ENCODE measurements around the gene RSRC1.
"Not testable (repeated sequence)": the region's sequence is repeated elsewhere in the genome, so short reads cannot be mapped to it uniquely, and the experiment has no call there.

RSRC1 gene

DNA sequence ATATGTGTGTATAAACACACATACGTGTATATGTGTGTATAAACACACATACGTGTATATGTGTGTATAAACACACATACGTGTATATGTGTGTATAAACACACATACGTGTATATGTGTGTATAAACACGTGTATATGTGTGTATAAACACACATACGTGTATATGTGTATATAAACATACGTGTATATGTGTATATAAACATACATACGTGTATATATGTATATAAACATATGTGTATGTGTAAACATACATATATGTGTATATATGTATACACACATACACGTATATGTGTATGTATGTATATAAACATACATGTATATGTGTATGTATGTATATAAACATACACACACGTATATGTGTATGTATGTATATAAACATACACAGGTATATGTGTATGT lies 119.1 kb downstream of the RSRC1 start:
- DNase-seq (ENCODE audit: low read depth): not testable (repeated sequence)

GRCh38 chr3:158233791-158234190 lies 123.9 kb downstream of the RSRC1 start:
- no peak for DNase-seq (ENCODE audit: low read depth)

- no peak for DNase-seq (ENCODE audit: low read depth)
Measured at GRCh38 chr3:158244274-158244673, 134.4 kb downstream of the RSRC1 start.

DNA sequence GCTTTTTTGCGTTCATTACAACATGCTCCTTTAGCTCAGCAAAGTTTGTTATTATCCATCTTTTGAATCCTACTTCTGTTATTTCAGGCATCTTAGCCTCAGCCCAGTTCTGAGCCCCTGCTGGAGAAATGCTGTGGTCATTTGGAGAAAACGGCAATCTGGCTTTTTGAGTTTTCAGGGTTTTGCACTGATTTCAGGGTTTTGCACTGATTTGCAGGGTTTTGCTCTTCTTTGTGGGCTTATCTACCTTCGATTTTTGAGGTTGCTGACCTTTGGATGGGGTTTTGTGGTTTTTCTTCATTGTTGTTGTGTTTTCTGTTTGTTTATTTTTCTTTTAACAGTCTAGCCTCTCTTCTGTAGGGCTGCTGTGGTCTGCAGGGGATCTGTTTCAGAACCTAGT lies 137.4 kb downstream of the RSRC1 start:
- no peak for DNase-seq (ENCODE audit: low read depth)

DNA sequence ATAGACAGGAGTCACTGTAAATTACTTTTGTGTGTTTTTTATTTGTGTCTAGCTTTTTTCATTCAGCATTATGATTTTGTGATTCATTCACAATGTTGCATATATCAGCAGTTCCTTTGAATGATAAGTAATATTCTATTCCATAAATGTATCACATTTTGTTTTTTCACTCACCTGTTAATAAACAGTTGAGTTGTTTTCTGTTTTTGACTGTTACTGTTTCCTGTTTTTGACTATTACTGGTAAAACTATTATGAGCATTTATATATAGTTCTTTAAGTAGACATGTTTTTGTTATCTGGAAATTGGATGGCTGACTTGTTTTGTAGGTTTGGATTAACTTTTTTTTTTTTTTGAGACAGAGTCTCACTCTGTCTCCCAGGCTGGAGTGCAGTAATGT lies 138.4 kb downstream of the RSRC1 start:
- no peak for DNase-seq (ENCODE audit: low read depth)

DNA sequence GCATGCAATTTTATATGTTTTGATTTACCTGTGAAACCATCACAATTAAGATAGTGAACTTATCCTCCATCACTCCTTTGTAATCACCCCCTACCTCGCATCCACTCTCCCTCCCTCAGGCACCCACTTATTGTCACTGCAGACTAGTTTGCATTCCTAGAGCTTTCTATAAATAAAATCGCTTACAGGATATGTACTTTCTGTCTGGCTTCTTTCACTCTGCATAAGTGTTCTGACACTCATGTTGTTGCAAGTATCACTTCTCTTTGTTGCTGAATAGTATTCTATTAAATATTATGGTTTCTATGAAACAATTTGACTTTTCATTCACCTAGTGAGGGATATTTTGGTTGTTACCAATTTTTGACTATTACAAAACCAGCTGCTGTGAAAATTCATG lies 139.3 kb downstream of the RSRC1 start:
- no peak for DNase-seq (ENCODE audit: low read depth)

GRCh38 chr3:158258619-158259018 lies 148.7 kb downstream of the RSRC1 start:
- no peak for DNase-seq (ENCODE audit: low read depth)

DNA sequence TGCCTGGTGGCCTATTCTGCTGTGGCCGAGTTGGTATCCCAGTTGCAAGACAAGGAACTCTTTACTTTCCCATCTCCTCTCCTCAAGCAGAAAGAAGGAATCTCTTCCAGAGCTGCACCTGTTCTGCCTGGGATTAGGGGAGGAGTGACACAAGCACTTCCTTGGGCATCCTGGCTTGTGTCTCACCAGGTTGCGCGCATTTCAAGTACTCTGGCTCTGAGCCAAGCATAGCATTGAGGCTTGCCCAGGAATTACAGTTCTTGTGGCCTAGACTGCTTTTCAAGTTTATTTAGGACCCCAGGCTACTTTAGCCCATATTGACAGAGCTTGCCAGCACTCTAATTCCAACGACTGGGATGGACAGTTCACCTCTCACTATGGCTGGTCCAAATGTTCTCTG lies 150.5 kb downstream of the RSRC1 start:
- DNase-seq (ENCODE audit: low read depth): no peak

DNA sequence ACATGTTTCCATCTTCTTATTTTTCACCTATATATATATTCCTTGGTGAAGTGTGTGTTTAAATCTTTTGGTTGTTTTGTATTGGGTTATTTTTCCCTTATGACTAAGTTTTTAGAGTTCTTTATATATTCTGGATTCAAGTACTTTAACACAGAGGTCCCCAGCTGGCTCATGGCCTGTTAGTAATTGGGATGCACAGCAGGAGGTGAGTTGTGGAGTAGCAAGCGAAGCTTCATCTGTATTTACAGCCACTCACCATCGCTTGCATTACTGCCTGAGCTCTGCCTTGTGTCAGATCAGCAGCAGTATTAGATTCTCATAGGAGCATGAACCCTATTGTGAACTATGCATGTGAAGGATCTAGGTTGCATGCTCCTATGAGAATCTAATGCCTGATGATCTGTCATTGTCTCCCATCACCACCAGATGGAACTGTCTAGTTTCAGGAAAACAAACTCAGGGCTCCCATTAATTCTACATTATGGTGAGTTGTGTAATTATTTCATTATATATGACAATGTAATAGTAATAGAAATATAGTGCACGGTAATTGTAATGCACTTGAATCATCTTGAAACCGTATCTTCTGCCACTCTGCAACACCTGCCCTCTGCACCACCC lies 151.6 kb downstream of the RSRC1 start:
- DNase-seq (ENCODE audit: low read depth): no peak

DNA sequence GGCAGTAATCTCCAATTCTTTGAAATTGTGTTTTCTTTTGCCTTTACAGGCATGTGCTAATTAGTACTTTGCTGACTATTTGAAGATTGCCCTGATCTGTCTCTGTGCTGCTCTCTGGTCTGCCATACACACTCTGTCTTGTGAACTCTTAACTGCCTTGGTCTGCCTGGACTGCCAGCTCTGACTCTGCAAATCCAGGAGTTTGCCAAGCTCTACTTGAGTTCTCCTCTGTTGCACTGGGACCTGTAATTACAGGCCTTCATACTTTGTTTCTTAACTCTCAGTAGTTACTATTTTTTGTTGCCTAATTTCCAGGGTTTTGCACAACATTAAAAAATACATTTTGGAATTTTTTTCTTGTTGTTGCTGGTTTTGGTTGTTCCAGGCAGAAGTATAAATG lies 155.0 kb downstream of the RSRC1 start:
- DNase-seq (ENCODE audit: low read depth): no peak

DNA sequence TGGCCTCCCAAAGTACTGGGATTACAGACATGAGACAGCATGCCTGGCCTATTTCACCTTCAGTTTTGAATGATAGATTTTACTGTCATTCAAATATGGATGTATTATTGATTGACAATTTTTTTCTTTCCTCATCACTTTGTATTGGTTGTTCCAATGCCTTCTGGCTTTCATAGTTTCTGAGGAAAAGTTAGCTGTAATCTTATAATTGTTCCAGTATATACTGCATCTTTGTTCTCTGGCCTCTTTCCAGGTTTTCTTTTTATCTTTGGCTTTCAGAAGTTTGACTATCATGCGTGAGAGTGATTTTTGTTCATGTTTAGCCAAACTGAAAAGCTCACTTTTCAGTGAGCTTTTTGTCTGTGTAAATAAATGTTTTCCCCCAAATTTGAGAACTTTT lies 157.1 kb downstream of the RSRC1 start:
- no peak for DNase-seq (ENCODE audit: low read depth)

DNA sequence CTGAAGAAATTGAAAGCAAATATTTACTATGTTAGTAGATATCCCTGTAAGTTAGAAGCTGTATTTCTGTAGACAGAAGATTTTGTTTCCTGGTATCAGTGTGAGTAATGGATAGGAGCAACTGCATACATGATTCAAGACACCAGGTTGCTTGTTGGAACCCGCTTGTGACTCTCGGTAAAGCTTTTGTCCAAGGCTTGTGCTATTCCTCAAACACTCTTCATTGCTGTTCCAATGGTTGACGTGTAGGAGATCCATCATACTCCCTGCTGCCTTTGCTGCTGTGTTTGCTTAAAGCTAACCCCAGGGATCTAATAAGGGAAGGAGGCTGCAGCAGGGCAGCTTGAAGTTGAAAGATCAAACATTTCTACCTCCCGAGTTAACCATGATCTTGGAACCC lies 160.1 kb downstream of the RSRC1 start:
- no peak for DNase-seq (ENCODE audit: low read depth)

- DNase-seq (ENCODE audit: low read depth): no peak
Measured at GRCh38 chr3:158272081-158272480, 162.2 kb downstream of the RSRC1 start.

DNA sequence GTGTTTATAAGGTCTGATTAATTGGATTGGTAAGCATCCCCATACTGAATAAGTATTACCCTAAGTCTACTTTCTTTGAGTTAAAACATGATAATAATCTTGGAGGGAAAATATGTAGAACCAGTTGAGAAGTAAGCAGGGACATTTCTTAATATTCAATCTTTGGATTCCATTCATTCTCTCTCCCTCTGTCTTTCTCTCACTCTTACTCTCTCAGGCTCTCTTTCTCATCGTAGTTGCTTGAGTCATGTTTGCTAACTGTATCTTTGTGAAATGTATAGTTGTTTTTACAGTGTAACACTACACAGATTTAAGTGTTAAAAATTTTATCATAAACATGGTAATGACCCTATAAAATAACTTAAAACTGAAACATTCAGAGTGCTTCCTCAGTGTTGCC lies 163.8 kb downstream of the RSRC1 start:
- no peak for DNase-seq (ENCODE audit: low read depth)

- DNase-seq (ENCODE audit: low read depth): no peak
Measured at GRCh38 chr3:158278187-158278586, 168.3 kb downstream of the RSRC1 start.

GRCh38 chr3:158279609-158280008 lies 169.7 kb downstream of the RSRC1 start:
- DNase-seq (ENCODE audit: low read depth): no peak

DNA sequence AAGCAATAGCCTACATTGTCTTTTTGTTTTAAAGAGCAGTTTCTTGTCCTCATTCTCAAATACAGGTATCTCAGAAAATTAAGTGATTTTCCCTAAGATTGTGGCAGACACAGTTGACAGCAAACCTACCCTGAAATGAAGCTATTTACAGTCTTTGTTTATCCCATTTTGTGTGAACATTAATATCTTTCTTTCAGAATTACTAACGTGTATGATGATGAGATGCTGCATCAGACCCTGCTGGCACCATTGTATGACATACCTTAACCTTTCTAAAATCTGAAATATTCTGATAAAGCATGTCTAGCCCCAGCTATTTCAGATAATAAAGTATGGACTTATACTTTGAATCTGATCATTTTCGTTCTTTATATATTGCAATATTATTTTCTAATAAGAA lies 185.9 kb downstream of the RSRC1 start:
- DNase-seq (ENCODE audit: low read depth): no peak

DNA sequence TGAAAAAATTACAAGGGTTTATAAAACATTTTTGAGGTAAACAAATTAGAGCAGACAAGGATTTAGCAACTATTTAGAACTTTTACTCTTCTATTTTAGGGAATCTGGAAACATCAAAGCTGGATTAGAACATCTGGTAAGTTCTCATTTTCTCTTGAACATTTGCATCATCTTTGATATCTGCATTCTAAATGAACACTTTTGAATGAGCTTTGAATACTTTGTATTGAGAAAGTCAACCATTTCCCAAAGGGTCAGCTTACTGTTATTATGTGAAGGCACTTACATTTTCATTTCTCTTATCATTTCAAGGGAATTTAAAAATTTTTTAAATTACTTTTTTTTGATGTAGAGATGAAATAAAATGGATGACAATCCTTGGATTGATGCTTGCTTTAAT lies 188.1 kb downstream of the RSRC1 start:
- no peak for DNase-seq (ENCODE audit: low read depth)

DNA sequence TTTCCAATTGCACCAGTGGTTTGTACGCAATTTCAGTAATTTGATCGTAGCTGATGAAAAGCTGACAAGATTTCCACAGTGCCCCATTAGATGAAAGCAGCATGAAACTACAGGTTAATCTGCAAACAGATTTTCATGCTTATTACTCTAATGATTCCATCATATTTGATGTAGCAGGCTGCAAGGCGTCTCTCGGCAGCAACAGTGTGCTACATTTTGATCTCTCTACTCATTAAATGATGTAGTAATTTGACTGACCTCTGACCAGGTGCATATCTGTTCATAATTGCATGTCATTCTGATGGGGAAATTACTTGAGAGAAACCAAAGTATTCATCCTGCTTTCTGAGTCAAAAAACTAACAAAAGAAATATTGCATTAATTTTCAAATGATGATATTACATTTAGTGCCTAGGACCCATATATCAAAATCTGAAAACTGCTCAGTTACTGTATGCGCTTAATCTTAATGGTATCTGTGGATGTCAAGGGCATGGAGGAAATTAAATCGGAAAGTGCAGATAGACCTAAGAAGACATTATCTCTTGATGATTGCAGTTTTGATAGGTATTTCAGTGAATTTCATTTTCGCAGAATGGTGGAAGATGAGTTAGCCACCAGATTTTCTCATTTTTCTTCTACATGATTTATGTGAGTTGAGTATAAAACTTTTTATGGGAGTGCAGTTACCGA lies 198.5 kb downstream of the RSRC1 start:
- DNase-seq (ENCODE audit: low read depth): no peak

- no peak for DNase-seq (ENCODE audit: low read depth)
Measured at GRCh38 chr3:158312560-158313141, 202.8 kb downstream of the RSRC1 start.

- no peak for DNase-seq (ENCODE audit: low read depth)
Measured at GRCh38 chr3:158313338-158313927, 203.5 kb downstream of the RSRC1 start.

- DNase-seq (ENCODE audit: low read depth): no peak
Measured at GRCh38 chr3:158314426-158315357, 204.8 kb downstream of the RSRC1 start.
